A549 (cell line): Measurements from ENCODE around the gene CEP85L. TPM values are rescaled to one million over a fixed set of nuclear protein-coding genes. Genes with fewer than 3 reads are reported as not detected.

Experiments used
- ATAC-seq, 2 experiments: fragments of 200-7000 bp in 1 of 2; fragments of >200 bp in 1 of 2; cut with Nextera tagmentation in 1 of 2; cut with Tn5 transposase in 1 of 2; 3 replicates each; pipeline versions ENCODE4 v1.8.0 to v1.9.1; 2018 to 2020; ENCODE audit warnings: mild to moderate bottlenecking in 1 of 2, moderate library complexity in 1 of 2
- CTCF ChIA-PET: fragments of 300-600 bp; sonication (Branson Sonifier 250); formaldehyde crosslinking; extraction: SDS; loops from one replicate; lab custom pipeline; 2021; ENCODE audit warnings: antibody characterized with exemption, inconsistent platforms; lab: Yijun Ruan, JAX
- POLR2A ChIA-PET: fragments of 350-600 bp; formaldehyde crosslinking; extraction: SDS; loops from one replicate; lab custom pipeline; 2021; ENCODE audit warnings: antibody characterized with exemption, inconsistent platforms; lab: Yijun Ruan, JAX
- DNase-seq, 2 experiments: peaks; one replicate each; pipeline versions ENCODE4 v3.0.0 to v3.0.0-alpha.2; 2011 to 2016; ENCODE audit warnings: low read depth in 1 of 2, low spot score in 1 of 2
- FAIRE-seq: peaks from 2 replicates; lab custom pipeline; 2011; peaks lifted over from hg19 to GRCh38; lab: Jason Lieb, UNC
- H3K27ac ChIP-seq, 2 experiments: fragments of >200 bp; sonication (Bioruptor Twin); formaldehyde crosslinking; 3 replicates each; pipeline ENCODE4 v1.5.1; 2016 to 2017
- H3K4me1 ChIP-seq: fragments of >200 bp; sonication (Bioruptor Twin); formaldehyde crosslinking; 3 replicates; pipeline ENCODE4 v1.6.1; 2016
- H3K4me2 ChIP-seq: fragments of >200 bp; sonication (Bioruptor Twin); formaldehyde crosslinking; 3 replicates; pipeline ENCODE4 v1.6.1; 2016
- H3K4me3 ChIP-seq: fragments of >200 bp; sonication (Bioruptor Twin); formaldehyde crosslinking; 3 replicates; pipeline ENCODE4 v1.5.1; 2016
- H3K9me3 ChIP-seq: fragments of >200 bp; sonication (Bioruptor Twin); formaldehyde crosslinking; 3 replicates; pipeline ENCODE4 v1.6.1; 2016
- CBX8 ChIP-seq: fragments of 200-600 bp; sonication (generic); IDR thresholded peaks from 2 replicates; pipeline ENCODE4 v1.6.1; 2016
- EP300 ChIP-seq, 2 experiments: fragments of >200 bp; sonication (Bioruptor Twin); formaldehyde crosslinking; IDR thresholded peaks; 2 replicates in 1 of 2; 3 replicates in 1 of 2; pipeline ENCODE4 v1.6.1; 2016 to 2017
- ESRRA ChIP-seq: fragments of 150-350 bp; IDR thresholded peaks from 2 replicates; pipeline ENCODE4 v1.6.1; 2014; ENCODE audit warnings: mild to moderate bottlenecking, low read length, borderline replicate concordance
- FOSB ChIP-seq: fragments of 250-450 bp; sonication (Bioruptor Pico); IDR thresholded peaks from 2 replicates; pipeline ENCODE4 v1.5.0; 2020; ENCODE audit warnings: mild to moderate bottlenecking, moderate library complexity
- HOXA7 ChIP-seq: fragments of 250-450 bp; sonication (Bioruptor Pico); IDR thresholded peaks from 2 replicates; pipeline ENCODE4 v1.5.0; 2020; ENCODE audit warnings: mild to moderate bottlenecking, moderate library complexity
- JUNB ChIP-seq: fragments of >200 bp; sonication (Bioruptor Twin); formaldehyde crosslinking; IDR thresholded peaks from 2 replicates; pipeline ENCODE4 v1.6.1; 2016
- KDM5A ChIP-seq: fragments of 200-600 bp; sonication (generic); IDR thresholded peaks from 2 replicates; pipeline ENCODE4 v1.6.1; 2016; ENCODE audit warnings: antibody characterized with exemption, mild to moderate bottlenecking
- MAZ ChIP-seq: fragments of 150-350 bp; IDR thresholded peaks from 2 replicates; pipeline ENCODE4 v1.6.1; 2014; ENCODE audit warnings: antibody characterized with exemption, low read depth, low read length, borderline replicate concordance
- NR3C1 ChIP-seq: fragments of >200 bp; sonication (Bioruptor Twin); formaldehyde crosslinking; IDR thresholded peaks from 3 replicates; pipeline ENCODE4 v1.6.1; 2017
- PHF8 ChIP-seq: fragments of 200-600 bp; sonication (generic); IDR thresholded peaks from 2 replicates; pipeline ENCODE4 v1.6.1; 2016; ENCODE audit warnings: low read depth, mild to moderate bottlenecking, antibody characterized with exemption, moderate library complexity, borderline replicate concordance
- POLR2AphosphoS2 ChIP-seq: conservative IDR thresholded peaks from 2 replicates; pipeline ENCODE4 v1.6.1; 2012; ENCODE audit warnings: low read length, improper control_type of control experiment, inconsistent platforms
- RCOR1 ChIP-seq: fragments of 150-350 bp; IDR thresholded peaks from 2 replicates; pipeline ENCODE4 v1.6.1; 2014; ENCODE audit warnings: antibody characterized with exemption, low read length, low read depth
- RFX5 ChIP-seq: fragments of 450-650 bp; IDR thresholded peaks from 2 replicates; pipeline ENCODE4 v1.7.1; 2014; ENCODE audit warnings: antibody characterized with exemption, mild to moderate bottlenecking, moderate library complexity
- RNF2 ChIP-seq: fragments of 200-600 bp; sonication (generic); IDR thresholded peaks from 2 replicates; pipeline ENCODE4 v1.6.1; 2016; ENCODE audit warnings: low read depth, mild to moderate bottlenecking, antibody characterized with exemption, moderate library complexity, borderline replicate concordance
- SMC3 ChIP-seq: fragments of >200 bp; sonication (Bioruptor Twin); formaldehyde crosslinking; IDR thresholded peaks from 3 replicates; pipeline ENCODE4 v1.6.1; 2018; ENCODE audit warnings: inconsistent platforms
- TP53 ChIP-seq: fragments of 250-450 bp; sonication (Bioruptor Pico); IDR thresholded peaks from 2 replicates; pipeline ENCODE4 v1.5.0; 2021; ENCODE audit warnings: mild to moderate bottlenecking, moderate library complexity
- ZNF302 ChIP-seq: fragments of 250-450 bp; sonication (Bioruptor Pico); IDR thresholded peaks from 2 replicates; pipeline ENCODE4 v1.9.0; 2021; ENCODE audit warnings: inconsistent platforms, mild to moderate bottlenecking, moderate library complexity
- WGBS: methylation state at CpG from one replicate; pipeline ENCODE4 v1.1.6; 2017; ENCODE audit errors: missing lambda C conversion rate; 5-methylcytosine and 5-hydroxymethylcytosine counted together
- polyA plus RNA-seq, 4 experiments: library from polyadenylated mRNA; depleted of rRNA in 3 of 4; stranded (reverse); fragments of >200 nt; fragmentation: RNase III in 1 of 4; extraction: RNeasy Plus Mini Kit Qiagen cat#74134 plus additional on column Dnase treatment in 1 of 4; gene quantifications; 2 replicates in 3 of 4; 3 replicates in 1 of 4; pipeline ENCODE4 v1.2.3, GENCODE V29; 2011 to 2017
- TF ChIP-seq, protein P1 (sequence below): fragments of 200-600 bp; sonication (generic); IDR thresholded peaks from 2 replicates; pipeline ENCODE4 v1.6.1; 2016; ENCODE audit warnings: antibody characterized with exemption, mild to moderate bottlenecking, moderate library complexity
- TF ChIP-seq, protein P2 (sequence below): fragments of 250-450 bp; sonication (Bioruptor Pico); IDR thresholded peaks from 2 replicates; pipeline ENCODE4 v1.5.0; 2020; ENCODE audit warnings: low read depth, mild to moderate bottlenecking, moderate library complexity
- TF ChIP-seq, protein P3 (sequence below): fragments of 150-350 bp; IDR thresholded peaks from 2 replicates; pipeline ENCODE4 v1.6.1; 2014; ENCODE audit warnings: low read depth, mild to moderate bottlenecking, low read length
- TF ChIP-seq, protein P4 (sequence below): fragments of 250-450 bp; sonication (Bioruptor Pico); IDR thresholded peaks from 2 replicates; pipeline ENCODE4 v1.5.0; 2021; ENCODE audit warnings: mild to moderate bottlenecking, moderate library complexity, borderline replicate concordance

CEP85L gene
- polyA plus RNA-seq, 2 of the 4 experiments (the other 2 are of a cell fraction): 1.3 to 3.4 TPM

DNA sequence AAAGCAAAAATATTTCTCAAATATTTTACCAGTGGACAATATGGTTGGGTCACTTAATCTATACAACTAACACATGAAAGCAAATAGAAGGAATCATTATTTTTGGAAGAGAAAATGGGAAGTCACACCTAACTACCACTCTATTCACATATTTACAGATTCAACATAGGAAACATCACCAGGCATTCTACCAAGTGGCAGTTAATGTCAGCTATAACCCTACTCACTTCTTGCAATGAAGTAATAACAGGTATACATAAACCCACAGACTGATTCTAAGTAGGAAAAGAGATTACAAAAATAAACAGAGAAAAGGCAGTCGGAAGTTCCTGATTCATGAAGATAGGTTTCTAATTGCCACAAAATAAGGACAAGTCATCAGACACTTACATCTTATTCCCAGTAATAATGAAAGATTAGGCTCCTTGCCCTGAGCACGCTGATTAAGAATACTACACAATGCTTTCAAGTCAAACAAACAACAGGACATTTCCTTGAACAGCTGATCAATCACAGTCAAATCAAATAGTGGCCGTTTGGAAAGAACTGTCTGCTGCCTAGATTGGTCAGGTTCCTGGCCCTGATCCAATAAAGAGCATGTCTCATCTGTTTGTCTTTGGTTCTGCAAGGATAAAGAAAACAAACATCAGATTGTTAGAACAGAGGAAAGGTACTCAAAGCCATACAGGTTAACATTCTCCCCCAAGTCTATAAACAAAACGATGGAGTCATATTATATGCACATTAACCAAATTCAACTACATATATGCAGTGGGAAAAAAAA lies 182.5 kb downstream of the CEP85L start:
- POLR2A ChIA-PET: no interaction called here

DNA sequence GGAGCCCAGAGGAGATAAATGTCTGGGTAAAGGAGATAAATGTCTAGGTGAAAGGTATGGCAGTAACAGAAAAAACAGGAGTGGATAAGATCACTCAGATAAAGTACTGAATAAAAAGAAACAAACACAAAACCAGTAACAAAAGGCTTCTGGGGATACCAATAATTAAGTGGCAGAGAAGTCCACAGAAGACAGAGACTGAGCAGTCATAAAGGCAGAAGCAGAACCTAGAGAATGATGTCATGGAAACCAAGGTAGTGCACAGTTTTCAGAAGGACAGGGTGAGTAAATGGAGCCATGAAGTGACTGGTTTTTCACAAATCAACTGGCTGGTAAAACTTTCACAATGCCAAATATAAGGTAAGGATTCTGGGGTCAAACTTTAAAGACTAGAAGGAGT lies 184.2 kb downstream of the CEP85L start:
- TF ChIP-seq PHF8 (no peak), POLR2AphosphoS2 (no peak), RNF2 (no peak), RFX5 (no peak), MAZ (no peak), JUNB (no peak), FOSB (no peak), CBX8 (no peak), NR3C1 (no peak), ESRRA (no peak), EP300 (IDR thresholded peaks at IDR 0.05) (no peak), TP53 (CRISPR knock-in tag) (no peak)
- TF ChIP-seq, protein P1, sequence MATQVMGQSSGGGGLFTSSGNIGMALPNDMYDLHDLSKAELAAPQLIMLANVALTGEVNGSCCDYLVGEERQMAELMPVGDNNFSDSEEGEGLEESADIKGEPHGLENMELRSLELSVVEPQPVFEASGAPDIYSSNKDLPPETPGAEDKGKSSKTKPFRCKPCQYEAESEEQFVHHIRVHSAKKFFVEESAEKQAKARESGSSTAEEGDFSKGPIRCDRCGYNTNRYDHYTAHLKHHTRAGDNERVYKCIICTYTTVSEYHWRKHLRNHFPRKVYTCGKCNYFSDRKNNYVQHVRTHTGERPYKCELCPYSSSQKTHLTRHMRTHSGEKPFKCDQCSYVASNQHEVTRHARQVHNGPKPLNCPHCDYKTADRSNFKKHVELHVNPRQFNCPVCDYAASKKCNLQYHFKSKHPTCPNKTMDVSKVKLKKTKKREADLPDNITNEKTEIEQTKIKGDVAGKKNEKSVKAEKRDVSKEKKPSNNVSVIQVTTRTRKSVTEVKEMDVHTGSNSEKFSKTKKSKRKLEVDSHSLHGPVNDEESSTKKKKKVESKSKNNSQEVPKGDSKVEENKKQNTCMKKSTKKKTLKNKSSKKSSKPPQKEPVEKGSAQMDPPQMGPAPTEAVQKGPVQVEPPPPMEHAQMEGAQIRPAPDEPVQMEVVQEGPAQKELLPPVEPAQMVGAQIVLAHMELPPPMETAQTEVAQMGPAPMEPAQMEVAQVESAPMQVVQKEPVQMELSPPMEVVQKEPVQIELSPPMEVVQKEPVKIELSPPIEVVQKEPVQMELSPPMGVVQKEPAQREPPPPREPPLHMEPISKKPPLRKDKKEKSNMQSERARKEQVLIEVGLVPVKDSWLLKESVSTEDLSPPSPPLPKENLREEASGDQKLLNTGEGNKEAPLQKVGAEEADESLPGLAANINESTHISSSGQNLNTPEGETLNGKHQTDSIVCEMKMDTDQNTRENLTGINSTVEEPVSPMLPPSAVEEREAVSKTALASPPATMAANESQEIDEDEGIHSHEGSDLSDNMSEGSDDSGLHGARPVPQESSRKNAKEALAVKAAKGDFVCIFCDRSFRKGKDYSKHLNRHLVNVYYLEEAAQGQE: no peak
- TF ChIP-seq, protein P2, sequence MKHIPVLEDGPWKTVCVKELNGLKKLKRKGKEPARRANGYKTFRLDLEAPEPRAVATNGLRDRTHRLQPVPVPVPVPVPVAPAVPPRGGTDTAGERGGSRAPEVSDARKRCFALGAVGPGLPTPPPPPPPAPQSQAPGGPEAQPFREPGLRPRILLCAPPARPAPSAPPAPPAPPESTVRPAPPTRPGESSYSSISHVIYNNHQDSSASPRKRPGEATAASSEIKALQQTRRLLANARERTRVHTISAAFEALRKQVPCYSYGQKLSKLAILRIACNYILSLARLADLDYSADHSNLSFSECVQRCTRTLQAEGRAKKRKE: no peak
- TF ChIP-seq, protein P3, sequence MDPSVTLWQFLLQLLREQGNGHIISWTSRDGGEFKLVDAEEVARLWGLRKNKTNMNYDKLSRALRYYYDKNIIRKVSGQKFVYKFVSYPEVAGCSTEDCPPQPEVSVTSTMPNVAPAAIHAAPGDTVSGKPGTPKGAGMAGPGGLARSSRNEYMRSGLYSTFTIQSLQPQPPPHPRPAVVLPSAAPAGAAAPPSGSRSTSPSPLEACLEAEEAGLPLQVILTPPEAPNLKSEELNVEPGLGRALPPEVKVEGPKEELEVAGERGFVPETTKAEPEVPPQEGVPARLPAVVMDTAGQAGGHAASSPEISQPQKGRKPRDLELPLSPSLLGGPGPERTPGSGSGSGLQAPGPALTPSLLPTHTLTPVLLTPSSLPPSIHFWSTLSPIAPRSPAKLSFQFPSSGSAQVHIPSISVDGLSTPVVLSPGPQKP: no peak
- TF ChIP-seq, protein P4, sequence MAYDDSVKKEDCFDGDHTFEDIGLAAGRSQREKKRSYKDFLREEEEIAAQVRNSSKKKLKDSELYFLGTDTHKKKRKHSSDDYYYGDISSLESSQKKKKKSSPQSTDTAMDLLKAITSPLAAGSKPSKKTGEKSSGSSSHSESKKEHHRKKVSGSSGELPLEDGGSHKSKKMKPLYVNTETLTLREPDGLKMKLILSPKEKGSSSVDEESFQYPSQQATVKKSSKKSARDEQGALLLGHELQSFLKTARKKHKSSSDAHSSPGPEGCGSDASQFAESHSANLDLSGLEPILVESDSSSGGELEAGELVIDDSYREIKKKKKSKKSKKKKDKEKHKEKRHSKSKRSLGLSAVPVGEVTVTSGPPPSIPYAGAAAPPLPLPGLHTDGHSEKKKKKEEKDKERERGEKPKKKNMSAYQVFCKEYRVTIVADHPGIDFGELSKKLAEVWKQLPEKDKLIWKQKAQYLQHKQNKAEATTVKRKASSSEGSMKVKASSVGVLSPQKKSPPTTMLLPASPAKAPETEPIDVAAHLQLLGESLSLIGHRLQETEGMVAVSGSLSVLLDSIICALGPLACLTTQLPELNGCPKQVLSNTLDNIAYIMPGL: no peak
- TF ChIP-seq, all 56 proteins: peak for 0
- DNase-seq (no peak), ATAC-seq (no peak), FAIRE-seq (no peak)
- Histone ChIP-seq H3K4me1 (peaks cover 7% of the 10 kb centered on the region; the same call in 1 of the 3 replicates), H3K27ac (no peak overlapping the region), H3K4me3 (no peak overlapping the region), H3K4me2 (no peak overlapping the region), H3K9me3 (no peaks in the 10 kb centered on the region)
- ChIA-PET POLR2A (no interaction called here), CTCF (no interaction called here)

More for the DNA sequence above, 182.5 kb downstream of the CEP85L start:
- FAIRE-seq (no peak), ATAC-seq (peak; percentile 39 to 57; a peak in 2 of 6 replicates), DNase-seq (peak; percentile 1 to 36)
- no peak overlapping the region for H3K27ac ChIP-seq
- TF ChIP-seq SMC3: no peak
- TF ChIP-seq KDM5A: no peak
- TF ChIP-seq HOXA7: no peak
- no peak for TF ChIP-seq ZNF302 (CRISPR knock-in tag)
- no peak for TF ChIP-seq RCOR1
- TF ChIP-seq, protein P1: no peak
- no peak overlapping the region for H3K4me3 ChIP-seq
- H3K9me3 ChIP-seq: no peaks in the 10 kb centered on the region
- peak overlapping the region; percentile 7; the same call in 1 of the 3 replicates for H3K4me2 ChIP-seq
- 22% methylated on average over 4 of the region's 4 CpGs for WGBS
- CTCF ChIA-PET: no interaction called here
- peaks cover 7% of the 10 kb centered on the region; the same call in 1 of the 3 replicates for H3K4me1 ChIP-seq
